HepG2 (cell line): ENCODE data around the gene PPP4R2. TPM values are rescaled to one million over a fixed set of nuclear protein-coding genes. Genes with fewer than 3 reads are reported as not detected.

ENCODE experiments used
- RBM22 ChIP-seq: fragments of 200-400 bp; formaldehyde crosslinking; optimal IDR thresholded peaks from 2 replicates; pipeline ENCODE3; 2017; ENCODE audit warnings: mild to moderate bottlenecking, low read length, moderate library complexity
- RFX1 ChIP-seq: fragments of 450-650 bp; IDR thresholded peaks from 2 replicates; pipeline ENCODE4 v1.6.1; 2017
- SKI ChIP-seq: fragments of 450-650 bp; IDR thresholded peaks from one replicate; pipeline ENCODE4 v1.6.1; 2018; ENCODE audit warnings: mild to moderate bottlenecking; ENCODE audit not compliant: partially characterized antibody
- SMAD9 ChIP-seq: sonication (generic); formaldehyde crosslinking; IDR thresholded peaks from 2 replicates; pipeline ENCODE4 v1.5.1; 2020; ENCODE audit warnings: mild to moderate bottlenecking, missing genetic modification reagents
- SYNCRIP ChIP-seq: fragments of 200-400 bp; formaldehyde crosslinking; IDR thresholded peaks from 2 replicates; pipeline ENCODE4 v1.6.1; 2018; ENCODE audit warnings: mild to moderate bottlenecking, low read depth, low read length; ENCODE audit not compliant: insufficient read depth
- TBX2 ChIP-seq: sonication (generic); formaldehyde crosslinking; IDR thresholded peaks from 2 replicates; pipeline ENCODE4 v1.5.0; 2020; ENCODE audit warnings: missing genetic modification reagents, mild to moderate bottlenecking, borderline replicate concordance
- ZNF121 ChIP-seq: sonication (generic); formaldehyde crosslinking; IDR thresholded peaks from 2 replicates; pipeline ENCODE4 v1.5.0; 2020; ENCODE audit warnings: mild to moderate bottlenecking, missing genetic modification reagents
- ZNF263 ChIP-seq: sonication (generic); formaldehyde crosslinking; IDR thresholded peaks from 2 replicates; pipeline ENCODE4 v1.4.0; 2020; ENCODE audit warnings: missing genetic modification reagents
- ZNF282 ChIP-seq: fragments of 450-650 bp; IDR thresholded peaks from 2 replicates; pipeline ENCODE4 v1.6.1; 2018; ENCODE audit not compliant: partially characterized antibody
- ZNF296 ChIP-seq: sonication (generic); formaldehyde crosslinking; conservative IDR thresholded peaks from 2 replicates; pipeline ENCODE4 v1.5.0; 2020; ENCODE audit warnings: mild to moderate bottlenecking, missing genetic modification reagents
- ZNF460 ChIP-seq: sonication (generic); formaldehyde crosslinking; IDR thresholded peaks from 2 replicates; pipeline ENCODE4 v1.5.1; 2020; ENCODE audit warnings: missing genetic modification reagents, mild to moderate bottlenecking, borderline replicate concordance
- ZNF788 ChIP-seq: sonication (generic); formaldehyde crosslinking; IDR thresholded peaks from 2 replicates; pipeline ENCODE4 v1.5.0; 2020; ENCODE audit warnings: mild to moderate bottlenecking, missing genetic modification reagents, borderline replicate concordance
- ZSCAN29 ChIP-seq: sonication (generic); formaldehyde crosslinking; conservative IDR thresholded peaks from 2 replicates; pipeline ENCODE4 v1.4.0; 2020; ENCODE audit warnings: mild to moderate bottlenecking, missing genetic modification reagents
- ZSCAN31 ChIP-seq: sonication (generic); formaldehyde crosslinking; IDR thresholded peaks from 2 replicates; pipeline ENCODE4 v1.5.0; 2020; ENCODE audit warnings: low read depth, mild to moderate bottlenecking, missing genetic modification reagents
- polyA plus RNA-seq, 8 experiments: library from polyadenylated mRNA; depleted of rRNA in 3 of 8; stranded (reverse) in 7 of 8; unstranded in 1 of 8; fragments of >200 nt; fragmentation: Illumina TruSeq in 4 of 8; extraction: Trizol in 4 of 8; gene quantifications; 2 replicates each; pipeline versions ENCODE4 v1.2.1 to v1.2.3, GENCODE V29; 2011 to 2016; ENCODE audit warnings: low read depth in 4 of 8, missing spikeins in 1 of 8, mixed read lengths in 1 of 8; ENCODE audit not compliant: insufficient read depth in 1 of 8
- total RNA-seq, 5 experiments: library from RNA; depleted of rRNA; stranded (reverse); fragments of >200 nt; fragmentation: Illumina TruSeq; extraction: Trizol; gene quantifications; 2 replicates each; pipeline ENCODE4 v1.2.3, GENCODE V29; 2016; ENCODE audit warnings: low read depth in 1 of 5
- TF ChIP-seq, protein P1 (sequence below): fragments of 450-650 bp; IDR thresholded peaks from 2 replicates; pipeline ENCODE4 v1.6.1; 2017; ENCODE audit warnings: mild to moderate bottlenecking
- TF ChIP-seq, protein P2 (sequence below): sonication (generic); formaldehyde crosslinking; conservative IDR thresholded peaks from 2 replicates; pipeline ENCODE4 v1.4.0; 2020; ENCODE audit warnings: mild to moderate bottlenecking, missing genetic modification reagents, moderate library complexity
- TF ChIP-seq, protein P3 (sequence below): sonication (generic); formaldehyde crosslinking; IDR thresholded peaks from 2 replicates; pipeline ENCODE4 v1.5.0; 2020; ENCODE audit warnings: missing genetic modification reagents
- TF ChIP-seq, protein P4 (sequence below): sonication (generic); formaldehyde crosslinking; IDR thresholded peaks from 2 replicates; pipeline ENCODE4 v1.4.0; 2020; ENCODE audit warnings: missing genetic modification reagents, borderline replicate concordance

The PPP4R2 gene
- total and polyA plus RNA-seq, 2 of the 13 experiments (the other 11 are each of a cell fraction or from before 2014, with no cell fraction given) = 22.3 to 161 TPM

DNA sequence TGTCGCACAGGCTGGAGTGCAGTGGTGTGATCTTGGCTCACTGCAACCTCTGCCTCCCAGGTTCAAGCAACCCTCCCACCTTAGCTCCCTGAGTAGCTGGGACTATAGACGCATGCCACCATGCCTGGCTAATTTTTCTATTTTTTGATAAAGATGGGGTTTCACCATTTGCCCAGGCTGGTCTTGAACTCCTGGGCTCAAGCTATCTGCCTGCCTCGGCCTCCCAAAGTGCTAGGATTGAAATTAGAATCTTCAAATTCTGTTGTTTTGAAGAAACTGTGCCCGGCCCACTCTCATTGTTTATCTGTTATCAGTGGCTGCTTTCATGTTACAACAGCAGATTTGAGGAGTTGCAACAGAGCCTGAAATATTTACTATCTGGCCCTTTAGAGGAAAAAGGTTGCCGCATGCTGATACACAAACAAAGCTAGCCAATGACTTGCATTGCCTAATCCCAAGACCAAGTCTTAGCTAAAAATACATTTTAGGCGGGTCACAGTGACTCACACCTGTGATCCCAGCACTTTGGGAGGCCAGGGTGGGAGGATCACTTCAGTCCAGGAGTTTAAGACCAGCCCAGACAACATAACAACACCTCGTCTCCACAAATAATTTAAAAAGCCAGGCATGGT lies 43.2 kb upstream of the PPP4R2 start (continued):
- no peak for TF ChIP-seq ZSCAN31
- TF ChIP-seq ZNF788 = peak; percentile 64; the same call in 1 of the 2 replicates
- TF ChIP-seq ZNF460 (CRISPR knock-in tag) = peak; percentile 71; the same call in 1 of the 2 replicates
- no peak for TF ChIP-seq ZSCAN29 (CRISPR knock-in tag)
- TF ChIP-seq ZNF282 = no peak
- no peak for TF ChIP-seq ZNF263 (CRISPR knock-in tag)
- TF ChIP-seq, protein P1, sequence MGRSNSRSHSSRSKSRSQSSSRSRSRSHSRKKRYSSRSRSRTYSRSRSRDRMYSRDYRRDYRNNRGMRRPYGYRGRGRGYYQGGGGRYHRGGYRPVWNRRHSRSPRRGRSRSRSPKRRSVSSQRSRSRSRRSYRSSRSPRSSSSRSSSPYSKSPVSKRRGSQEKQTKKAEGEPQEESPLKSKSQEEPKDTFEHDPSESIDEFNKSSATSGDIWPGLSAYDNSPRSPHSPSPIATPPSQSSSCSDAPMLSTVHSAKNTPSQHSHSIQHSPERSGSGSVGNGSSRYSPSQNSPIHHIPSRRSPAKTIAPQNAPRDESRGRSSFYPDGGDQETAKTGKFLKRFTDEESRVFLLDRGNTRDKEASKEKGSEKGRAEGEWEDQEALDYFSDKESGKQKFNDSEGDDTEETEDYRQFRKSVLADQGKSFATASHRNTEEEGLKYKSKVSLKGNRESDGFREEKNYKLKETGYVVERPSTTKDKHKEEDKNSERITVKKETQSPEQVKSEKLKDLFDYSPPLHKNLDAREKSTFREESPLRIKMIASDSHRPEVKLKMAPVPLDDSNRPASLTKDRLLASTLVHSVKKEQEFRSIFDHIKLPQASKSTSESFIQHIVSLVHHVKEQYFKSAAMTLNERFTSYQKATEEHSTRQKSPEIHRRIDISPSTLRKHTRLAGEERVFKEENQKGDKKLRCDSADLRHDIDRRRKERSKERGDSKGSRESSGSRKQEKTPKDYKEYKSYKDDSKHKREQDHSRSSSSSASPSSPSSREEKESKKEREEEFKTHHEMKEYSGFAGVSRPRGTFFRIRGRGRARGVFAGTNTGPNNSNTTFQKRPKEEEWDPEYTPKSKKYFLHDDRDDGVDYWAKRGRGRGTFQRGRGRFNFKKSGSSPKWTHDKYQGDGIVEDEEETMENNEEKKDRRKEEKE = no peak
- TF ChIP-seq SKI = no peak
- TF ChIP-seq SMAD9 (CRISPR knock-in tag) = no peak
- peak; percentile 90 for TF ChIP-seq TBX2 (CRISPR knock-in tag)
- TF ChIP-seq RBM22 = no peak
- TF ChIP-seq, protein P2, sequence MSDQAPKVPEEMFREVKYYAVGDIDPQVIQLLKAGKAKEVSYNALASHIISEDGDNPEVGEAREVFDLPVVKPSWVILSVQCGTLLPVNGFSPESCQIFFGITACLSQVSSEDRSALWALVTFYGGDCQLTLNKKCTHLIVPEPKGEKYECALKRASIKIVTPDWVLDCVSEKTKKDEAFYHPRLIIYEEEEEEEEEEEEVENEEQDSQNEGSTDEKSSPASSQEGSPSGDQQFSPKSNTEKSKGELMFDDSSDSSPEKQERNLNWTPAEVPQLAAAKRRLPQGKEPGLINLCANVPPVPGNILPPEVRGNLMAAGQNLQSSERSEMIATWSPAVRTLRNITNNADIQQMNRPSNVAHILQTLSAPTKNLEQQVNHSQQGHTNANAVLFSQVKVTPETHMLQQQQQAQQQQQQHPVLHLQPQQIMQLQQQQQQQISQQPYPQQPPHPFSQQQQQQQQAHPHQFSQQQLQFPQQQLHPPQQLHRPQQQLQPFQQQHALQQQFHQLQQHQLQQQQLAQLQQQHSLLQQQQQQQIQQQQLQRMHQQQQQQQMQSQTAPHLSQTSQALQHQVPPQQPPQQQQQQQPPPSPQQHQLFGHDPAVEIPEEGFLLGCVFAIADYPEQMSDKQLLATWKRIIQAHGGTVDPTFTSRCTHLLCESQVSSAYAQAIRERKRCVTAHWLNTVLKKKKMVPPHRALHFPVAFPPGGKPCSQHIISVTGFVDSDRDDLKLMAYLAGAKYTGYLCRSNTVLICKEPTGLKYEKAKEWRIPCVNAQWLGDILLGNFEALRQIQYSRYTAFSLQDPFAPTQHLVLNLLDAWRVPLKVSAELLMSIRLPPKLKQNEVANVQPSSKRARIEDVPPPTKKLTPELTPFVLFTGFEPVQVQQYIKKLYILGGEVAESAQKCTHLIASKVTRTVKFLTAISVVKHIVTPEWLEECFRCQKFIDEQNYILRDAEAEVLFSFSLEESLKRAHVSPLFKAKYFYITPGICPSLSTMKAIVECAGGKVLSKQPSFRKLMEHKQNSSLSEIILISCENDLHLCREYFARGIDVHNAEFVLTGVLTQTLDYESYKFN (CRISPR knock-in tag) = peak; percentile 90
- TF ChIP-seq, protein P3, sequence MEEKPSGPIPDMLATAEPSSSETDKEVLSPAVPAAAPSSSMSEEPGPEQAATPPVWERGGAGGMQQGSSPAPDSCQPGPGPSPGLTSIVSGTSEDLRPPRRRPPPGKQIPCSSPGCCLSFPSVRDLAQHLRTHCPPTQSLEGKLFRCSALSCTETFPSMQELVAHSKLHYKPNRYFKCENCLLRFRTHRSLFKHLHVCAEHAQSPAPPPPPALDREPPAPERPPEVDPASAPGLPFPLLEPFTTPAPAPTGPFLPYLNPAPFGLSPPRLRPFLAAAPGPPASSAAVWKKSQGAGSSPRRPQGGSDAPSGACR = 0 out of 2 replicates have a peak, but pooled peaks have one; percentile 46
- no peak for TF ChIP-seq RFX1
- TF ChIP-seq SYNCRIP = no peak
- no peak for TF ChIP-seq ZNF296 (CRISPR knock-in tag)
- peak; percentile 46; the same call in 1 of the 2 replicates for TF ChIP-seq ZNF121 (CRISPR knock-in tag)
- TF ChIP-seq, protein P4, sequence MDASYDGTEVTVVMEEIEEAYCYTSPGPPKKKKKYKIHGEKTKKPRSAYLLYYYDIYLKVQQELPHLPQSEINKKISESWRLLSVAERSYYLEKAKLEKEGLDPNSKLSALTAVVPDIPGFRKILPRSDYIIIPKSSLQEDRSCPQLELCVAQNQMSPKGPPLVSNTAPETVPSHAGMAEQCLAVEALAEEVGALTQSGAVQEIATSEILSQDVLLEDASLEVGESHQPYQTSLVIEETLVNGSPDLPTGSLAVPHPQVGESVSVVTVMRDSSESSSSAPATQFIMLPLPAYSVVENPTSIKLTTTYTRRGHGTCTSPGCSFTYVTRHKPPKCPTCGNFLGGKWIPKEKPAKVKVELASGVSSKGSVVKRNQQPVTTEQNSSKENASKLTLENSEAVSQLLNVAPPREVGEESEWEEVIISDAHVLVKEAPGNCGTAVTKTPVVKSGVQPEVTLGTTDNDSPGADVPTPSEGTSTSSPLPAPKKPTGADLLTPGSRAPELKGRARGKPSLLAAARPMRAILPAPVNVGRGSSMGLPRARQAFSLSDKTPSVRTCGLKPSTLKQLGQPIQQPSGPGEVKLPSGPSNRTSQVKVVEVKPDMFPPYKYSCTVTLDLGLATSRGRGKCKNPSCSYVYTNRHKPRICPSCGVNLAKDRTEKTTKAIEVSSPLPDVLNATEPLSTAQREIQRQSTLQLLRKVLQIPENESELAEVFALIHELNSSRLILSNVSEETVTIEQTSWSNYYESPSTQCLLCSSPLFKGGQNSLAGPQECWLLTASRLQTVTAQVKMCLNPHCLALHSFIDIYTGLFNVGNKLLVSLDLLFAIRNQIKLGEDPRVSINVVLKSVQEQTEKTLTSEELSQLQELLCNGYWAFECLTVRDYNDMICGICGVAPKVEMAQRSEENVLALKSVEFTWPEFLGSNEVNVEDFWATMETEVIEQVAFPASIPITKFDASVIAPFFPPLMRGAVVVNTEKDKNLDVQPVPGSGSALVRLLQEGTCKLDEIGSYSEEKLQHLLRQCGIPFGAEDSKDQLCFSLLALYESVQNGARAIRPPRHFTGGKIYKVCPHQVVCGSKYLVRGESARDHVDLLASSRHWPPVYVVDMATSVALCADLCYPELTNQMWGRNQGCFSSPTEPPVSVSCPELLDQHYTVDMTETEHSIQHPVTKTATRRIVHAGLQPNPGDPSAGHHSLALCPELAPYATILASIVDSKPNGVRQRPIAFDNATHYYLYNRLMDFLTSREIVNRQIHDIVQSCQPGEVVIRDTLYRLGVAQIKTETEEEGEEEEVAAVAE = 0 out of 2 replicates have a peak, but pooled peaks have one; percentile 41
